Transverse colon (tissue), 4 donors: Measurements from ENCODE around the gene SHC1.

Experiments used
- EP300 ChIP-seq: sonication (generic); formaldehyde crosslinking; IDR thresholded peaks from one replicate; pipeline ENCODE4 v1.6.1; 2017; ENCODE audit warnings: antibody characterized with exemption, low read depth
- POLR2A ChIP-seq: fragments of 450-650 bp; IDR thresholded peaks from one replicate; pipeline ENCODE4 v1.6.1; 2016; ENCODE audit warnings: antibody characterized with exemption, mild to moderate bottlenecking, moderate library complexity
- POLR2AphosphoS5 ChIP-seq, 3 donors: sonication (generic); formaldehyde crosslinking; IDR thresholded peaks; one replicate each; pipeline ENCODE4 v1.6.1; 2016; ENCODE audit warnings: antibody characterized with exemption in 3 of 3
- TF ChIP-seq, protein P1 (sequence below), 5 experiments: fragments of 200-600 bp in 3 of 5; fragments of 450-650 bp in 2 of 5; sonication (generic) in 3 of 5; IDR thresholded peaks; 1 replicate in 2 of 5; 2 replicates in 3 of 5; pipeline ENCODE4 v1.5.1; 2016 to 2017; ENCODE audit warnings: antibody characterized with exemption in 5 of 5, inconsistent platforms in 3 of 5, mild to moderate bottlenecking in 2 of 5, moderate library complexity in 1 of 5

DNA sequence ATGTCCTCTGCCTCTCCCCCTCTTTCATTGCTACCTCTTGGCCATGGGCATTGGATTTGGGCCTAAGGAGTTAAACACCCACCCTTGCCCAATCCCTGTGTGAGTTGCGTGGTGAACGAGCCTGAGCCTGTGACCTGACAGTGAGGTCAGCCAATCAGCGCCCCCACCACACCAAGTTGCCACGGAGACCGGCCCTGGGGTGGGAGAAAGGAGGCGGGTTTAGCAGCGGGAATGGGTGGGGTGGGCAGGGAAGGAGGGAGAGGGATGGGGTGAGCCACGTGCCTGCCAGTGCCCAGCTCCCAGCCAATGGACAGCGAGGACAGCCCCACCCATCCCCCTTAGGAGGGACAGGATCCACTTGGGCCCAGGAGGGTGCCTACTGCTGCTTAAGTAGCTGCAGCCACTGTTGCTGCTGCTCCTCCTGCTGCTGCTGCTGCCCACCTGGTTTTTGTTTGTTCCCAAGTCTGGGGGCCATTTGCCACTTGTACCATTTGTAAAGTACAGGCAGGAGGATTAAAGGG, 41.5 kb upstream of the SHC1 start:
- TF ChIP-seq, protein P1, sequence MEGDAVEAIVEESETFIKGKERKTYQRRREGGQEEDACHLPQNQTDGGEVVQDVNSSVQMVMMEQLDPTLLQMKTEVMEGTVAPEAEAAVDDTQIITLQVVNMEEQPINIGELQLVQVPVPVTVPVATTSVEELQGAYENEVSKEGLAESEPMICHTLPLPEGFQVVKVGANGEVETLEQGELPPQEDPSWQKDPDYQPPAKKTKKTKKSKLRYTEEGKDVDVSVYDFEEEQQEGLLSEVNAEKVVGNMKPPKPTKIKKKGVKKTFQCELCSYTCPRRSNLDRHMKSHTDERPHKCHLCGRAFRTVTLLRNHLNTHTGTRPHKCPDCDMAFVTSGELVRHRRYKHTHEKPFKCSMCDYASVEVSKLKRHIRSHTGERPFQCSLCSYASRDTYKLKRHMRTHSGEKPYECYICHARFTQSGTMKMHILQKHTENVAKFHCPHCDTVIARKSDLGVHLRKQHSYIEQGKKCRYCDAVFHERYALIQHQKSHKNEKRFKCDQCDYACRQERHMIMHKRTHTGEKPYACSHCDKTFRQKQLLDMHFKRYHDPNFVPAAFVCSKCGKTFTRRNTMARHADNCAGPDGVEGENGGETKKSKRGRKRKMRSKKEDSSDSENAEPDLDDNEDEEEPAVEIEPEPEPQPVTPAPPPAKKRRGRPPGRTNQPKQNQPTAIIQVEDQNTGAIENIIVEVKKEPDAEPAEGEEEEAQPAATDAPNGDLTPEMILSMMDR (IDR thresholded peaks at IDR 0.05) = no peak
- TF ChIP-seq POLR2A (peak; percentile 64), EP300 (no peak), POLR2AphosphoS5 (IDR thresholded peaks at IDR 0.05) (peak in 2 of 3 donors; percentile 44 to 48)
